CD4-positive, CD25-positive, alpha-beta regulatory T cell (primary cell): ENCODE measurements around the gene HDAC9. TPM values are rescaled to one million over a fixed set of nuclear protein-coding genes. Genes with fewer than 3 reads are reported as not detected.
"Not testable (repeated sequence)": the region's sequence is repeated elsewhere in the genome, so short reads cannot be mapped to it uniquely, and the experiment has no call there.

Experiments used
- ATAC-seq, 2 donors: fragments of 150-1000 bp; cut with Tn5 transposase; one replicate each; pipeline ENCODE4 v1.10.0; 2021; ENCODE audit warnings: low read depth in 2 of 2, moderate number of reproducible peaks in 2 of 2, moderate library complexity in 1 of 2
- DNase-seq, 3 donors: peaks; one replicate each; pipeline versions ENCODE4 v3.0.0 to v3.0.0-alpha.2; 2012 to 2022; ENCODE audit warnings: mixed read lengths in 1 of 3
- H3K27ac ChIP-seq: one replicate; pipeline ENCODE4 v1.7.0; 2013; ENCODE audit warnings: mild to moderate bottlenecking, low read length; ENCODE audit not compliant: insufficient read depth, poor library complexity, severe bottlenecking
- H3K27me3 ChIP-seq: one replicate; pipeline ENCODE4 v1.7.0; 2013; ENCODE audit warnings: low read length; ENCODE audit not compliant: control insufficient read depth, insufficient read depth
- H3K36me3 ChIP-seq: one replicate; pipeline ENCODE4 v1.7.0; 2013; ENCODE audit warnings: mild to moderate bottlenecking, low read length, moderate library complexity; ENCODE audit not compliant: control insufficient read depth, insufficient read depth
- H3K4me1 ChIP-seq: 2 replicates; pipeline ENCODE4 v1.7.0; 2013; ENCODE audit warnings: mild to moderate bottlenecking, low read length; ENCODE audit not compliant: insufficient read depth, control insufficient read depth, poor library complexity, severe bottlenecking
- H3K4me3 ChIP-seq: one replicate; pipeline ENCODE4 v1.7.0; 2013; ENCODE audit warnings: low read depth, mild to moderate bottlenecking, low read length, moderate library complexity
- H3K9me3 ChIP-seq, 2 experiments: 1 replicate in 1 of 2; 2 replicates in 1 of 2; pipeline ENCODE4 v1.7.0; 2013; ENCODE audit warnings: low read length in 2 of 2, mild to moderate bottlenecking in 1 of 2, moderate library complexity in 1 of 2; ENCODE audit not compliant: control insufficient read depth in 2 of 2
- H3K27ac Mint-ChIP-seq, 3 donors: one replicate each; pipeline ENCODE4 v1.8.0; 2020 to 2022; ENCODE audit warnings: mild to moderate bottlenecking in 3 of 3, mixed read lengths in 3 of 3, moderate library complexity in 2 of 3
- H3K27me3 Mint-ChIP-seq: one replicate; pipeline ENCODE4 v1.8.0; 2022; ENCODE audit warnings: mild to moderate bottlenecking, mixed read lengths
- H3K36me3 Mint-ChIP-seq: one replicate; pipeline ENCODE4 v1.8.0; 2020; ENCODE audit warnings: mixed read lengths
- H3K4me1 Mint-ChIP-seq, 4 donors: one replicate each; pipeline ENCODE4 v1.8.0; 2020 to 2022; ENCODE audit warnings: mixed read lengths in 4 of 4, mild to moderate bottlenecking in 1 of 4
- H3K4me3 Mint-ChIP-seq, 4 donors: one replicate each; pipeline ENCODE4 v1.8.0; 2020 to 2022; ENCODE audit warnings: mild to moderate bottlenecking in 4 of 4, mixed read lengths in 4 of 4, moderate library complexity in 3 of 4
- H3K9me3 Mint-ChIP-seq, 7 donors: one replicate each; pipeline ENCODE4 v1.8.0; 2020 to 2022; ENCODE audit warnings: mixed read lengths in 7 of 7, mild to moderate bottlenecking in 3 of 7, moderate library complexity in 2 of 7
- polyA plus RNA-seq, 4 donors: library from polyadenylated mRNA; unstranded; fragments of 300-500 nt; fragmentation: Illumina TruSeq; gene quantifications; one replicate each; pipeline ENCODE4 v1.2.3, GENCODE V29; 2021
- total RNA-seq: library from RNA; stranded (reverse); gene quantifications from one replicate; pipeline ENCODE4 v1.2.3, GENCODE V29; 2022

HDAC9 gene
- total and polyA plus RNA-seq, 5 donors from 2014 or later, result 4.1 to 23.7 (median 10.4) TPM

- Histone ChIP-seq H3K9me3 (no peaks in the 10 kb centered on the region), H3K4me3 (no peak overlapping the region), H3K36me3 (no peaks in the 10 kb centered on the region), H3K4me1 (no peaks in the 10 kb centered on the region), H3K27me3 (no peaks in the 10 kb centered on the region), H3K27ac (no peak overlapping the region)
- peaks cover 0 to 5% (median 3%) of the 10 kb centered on the region in 7 donors for H3K9me3 Mint-ChIP-seq
- ATAC-seq, result no peak
- no peaks in the 10 kb centered on the region for H3K27me3 Mint-ChIP-seq
- H3K4me3 Mint-ChIP-seq, result no peak overlapping the region
- no peak for DNase-seq
- H3K36me3 Mint-ChIP-seq, result no peaks in the 10 kb centered on the region
- H3K4me1 Mint-ChIP-seq, result no peaks in the 10 kb centered on the region
- no peak overlapping the region for H3K27ac Mint-ChIP-seq
These were observed 457.3 kb downstream of the HDAC9 start for GRCh38 chr7:18952846-18953245.

DNA sequence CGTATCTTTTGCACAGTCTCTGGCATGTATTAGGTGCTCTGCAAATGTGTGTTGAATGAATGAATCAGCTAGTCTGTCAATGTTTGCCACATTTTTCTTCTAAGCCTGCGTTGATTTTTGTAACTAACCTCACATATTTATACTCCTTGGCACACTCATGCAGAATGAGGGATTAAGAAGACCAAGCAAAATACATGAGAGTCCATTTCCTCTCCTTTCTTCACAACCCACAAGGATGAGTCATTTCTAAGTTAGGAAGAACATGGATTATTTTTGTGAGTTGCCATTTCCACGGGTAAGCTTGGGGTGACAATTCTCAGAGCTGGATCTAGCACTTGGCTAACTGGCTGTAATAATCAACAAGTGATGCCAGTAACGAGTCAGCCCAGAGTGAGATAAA, 463.1 kb downstream of the HDAC9 start:
- Mint-ChIP-seq H3K36me3 (no peaks in the 10 kb centered on the region), H3K27me3 (no peaks in the 10 kb centered on the region), H3K4me1 (no peaks in the 10 kb centered on the region), H3K27ac (no peak overlapping the region), H3K4me3 (no peak overlapping the region), H3K9me3 (peaks cover 0 to 13% (median 0%) of the 10 kb centered on the region in 7 donors)
- Histone ChIP-seq H3K9me3 (no peaks in the 10 kb centered on the region), H3K36me3 (no peaks in the 10 kb centered on the region), H3K4me3 (no peak overlapping the region), H3K27ac (no peak overlapping the region), H3K4me1 (no peaks in the 10 kb centered on the region), H3K27me3 (no peaks in the 10 kb centered on the region)
- no peak for ATAC-seq
- DNase-seq, result no peak

DNA sequence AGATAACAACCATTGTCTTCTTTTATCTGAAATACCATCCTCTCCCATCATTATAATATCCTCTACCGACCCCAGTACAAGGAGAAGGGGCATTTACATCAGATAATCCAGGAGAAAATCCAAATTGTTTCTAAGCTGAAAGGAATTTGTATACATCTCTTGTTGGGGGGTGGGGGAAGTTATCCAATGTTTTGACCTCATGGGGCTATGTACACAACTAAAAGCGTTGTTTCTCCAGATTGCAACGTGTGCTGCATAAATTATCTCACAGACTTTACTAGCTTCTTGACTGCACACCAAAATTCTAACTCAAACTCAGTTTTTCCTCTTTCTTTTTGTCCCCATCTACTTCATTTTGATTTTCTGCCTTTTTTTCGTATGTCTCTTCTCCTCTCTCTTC, 465.2 kb downstream of the HDAC9 start:
- no peak overlapping the region for H3K4me3 ChIP-seq
- H3K9me3 Mint-ChIP-seq, result peaks cover 2 to 18% (median 5%) of the 10 kb centered on the region in 7 donors

GRCh38 chr7:18962031-18962430, 466.5 kb downstream of the HDAC9 start:
- peaks cover 2 to 19% (median 5%) of the 10 kb centered on the region in 7 donors for H3K9me3 Mint-ChIP-seq
- no peaks in the 10 kb centered on the region for H3K4me1 Mint-ChIP-seq
- Histone ChIP-seq H3K27ac (no peak overlapping the region), H3K9me3 (no peaks in the 10 kb centered on the region), H3K4me3 (no peak overlapping the region), H3K27me3 (no peaks in the 10 kb centered on the region), H3K36me3 (no peaks in the 10 kb centered on the region), H3K4me1 (no peaks in the 10 kb centered on the region)
- no peak overlapping the region for H3K27ac Mint-ChIP-seq
- H3K36me3 Mint-ChIP-seq, result no peaks in the 10 kb centered on the region
- DNase-seq (no peak), ATAC-seq (no peak)
- H3K27me3 Mint-ChIP-seq, result no peaks in the 10 kb centered on the region
- no peak overlapping the region for H3K4me3 Mint-ChIP-seq

More for the DNA sequence above, 465.2 kb downstream of the HDAC9 start:
- DNase-seq (no peak), ATAC-seq (no peak)
- Histone ChIP-seq H3K27ac (no peak overlapping the region), H3K4me1 (no peaks in the 10 kb centered on the region), H3K36me3 (no peaks in the 10 kb centered on the region), H3K27me3 (no peaks in the 10 kb centered on the region), H3K9me3 (no peaks in the 10 kb centered on the region)
- Mint-ChIP-seq H3K27ac (no peak overlapping the region), H3K4me3 (no peak overlapping the region), H3K36me3 (no peaks in the 10 kb centered on the region), H3K4me1 (no peaks in the 10 kb centered on the region), H3K27me3 (no peaks in the 10 kb centered on the region)

DNA sequence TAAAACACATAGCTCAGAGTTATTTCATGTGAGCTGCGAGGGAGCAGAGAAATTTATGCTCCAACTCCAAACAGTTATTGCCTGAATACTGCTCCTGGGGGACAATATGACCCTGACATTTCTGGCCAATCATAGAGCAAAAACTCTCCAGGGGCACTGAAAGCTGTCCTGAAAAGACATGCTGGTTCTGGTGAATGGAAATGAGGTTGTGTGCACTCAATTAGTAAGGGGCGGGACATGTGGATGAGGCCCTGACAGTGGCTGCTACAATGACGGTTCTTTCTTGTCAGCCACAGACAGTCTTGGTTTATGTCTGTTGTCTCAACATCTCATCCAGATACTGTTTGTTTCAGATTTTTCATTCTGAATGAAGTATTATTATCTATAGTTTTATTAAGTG, 470.1 kb downstream of the HDAC9 start:
- no peak overlapping the region for H3K27ac ChIP-seq
- H3K36me3 ChIP-seq, result no peaks in the 10 kb centered on the region
- no peak overlapping the region for H3K4me3 ChIP-seq
- H3K4me3 Mint-ChIP-seq, result no peak overlapping the region
- peaks cover 2 to 28% (median 5%) of the 10 kb centered on the region in 7 donors for H3K9me3 Mint-ChIP-seq
- H3K36me3 Mint-ChIP-seq, result no peaks in the 10 kb centered on the region
- no peaks in the 10 kb centered on the region for H3K27me3 Mint-ChIP-seq
- H3K9me3 ChIP-seq, result peaks cover 0 to 3% of the 10 kb centered on the region in 2 experiments
- no peaks in the 10 kb centered on the region for H3K27me3 ChIP-seq
- no peak overlapping the region for H3K27ac Mint-ChIP-seq
- H3K4me1 Mint-ChIP-seq, result no peaks in the 10 kb centered on the region
- ATAC-seq, result no peak
- no peaks in the 10 kb centered on the region for H3K4me1 ChIP-seq
- DNase-seq, result no peak

- not testable (repeated sequence) for H3K4me1 ChIP-seq, DNase-seq, H3K27ac Mint-ChIP-seq, H3K9me3 ChIP-seq, H3K27me3 ChIP-seq, ATAC-seq, H3K36me3 Mint-ChIP-seq, H3K4me3 Mint-ChIP-seq, H3K4me1 Mint-ChIP-seq, H3K4me3 ChIP-seq, H3K27ac ChIP-seq, H3K36me3 ChIP-seq, H3K27me3 Mint-ChIP-seq
- peaks cover 2 to 26% (median 7%) of the 10 kb centered on the region in 7 donors for H3K9me3 Mint-ChIP-seq
These were observed 472.2 kb downstream of the HDAC9 start for GRCh38 chr7:18967755-18968154.

GRCh38 chr7:18971839-18972238, 476.3 kb downstream of the HDAC9 start:
- Mint-ChIP-seq H3K27ac (no peak overlapping the region), H3K27me3 (no peaks in the 10 kb centered on the region), H3K4me1 (no peaks in the 10 kb centered on the region), H3K4me3 (no peak overlapping the region), H3K36me3 (no peaks in the 10 kb centered on the region), H3K9me3 (peaks cover 0 to 28% (median 4%) of the 10 kb centered on the region in 7 donors)
- Histone ChIP-seq H3K4me3 (no peak overlapping the region), H3K4me1 (no peaks in the 10 kb centered on the region), H3K27ac (no peak overlapping the region), H3K27me3 (no peaks in the 10 kb centered on the region), H3K9me3 (peaks cover 0 to 3% of the 10 kb centered on the region in 2 experiments), H3K36me3 (no peaks in the 10 kb centered on the region)
- ATAC-seq, result no peak
- DNase-seq, result no peak

DNA sequence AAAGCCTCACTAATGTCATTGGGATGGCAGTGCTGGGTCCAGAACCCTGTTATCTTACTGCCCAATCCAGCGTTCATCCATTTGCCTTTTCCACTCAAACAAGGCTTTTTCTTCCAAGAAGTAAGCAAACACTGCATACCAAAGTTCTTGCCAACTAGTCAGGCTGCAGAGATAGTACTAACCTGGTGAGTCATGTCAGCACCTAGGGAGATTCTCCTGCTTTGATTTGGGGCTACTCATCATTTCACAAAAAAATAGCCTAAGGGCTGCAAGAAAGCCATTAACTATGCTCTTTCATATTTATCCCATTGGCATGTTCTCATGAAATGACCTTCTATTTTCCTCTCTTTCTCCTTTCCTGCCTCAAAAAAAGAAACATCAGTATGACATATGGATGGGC, 479.3 kb downstream of the HDAC9 start:
- H3K36me3 ChIP-seq, result no peaks in the 10 kb centered on the region
- ATAC-seq, result no peak
- no peaks in the 10 kb centered on the region for H3K4me1 Mint-ChIP-seq
- no peak overlapping the region for H3K4me3 ChIP-seq
- no peaks in the 10 kb centered on the region for H3K9me3 ChIP-seq
- peaks cover 0 to 25% (median 4%) of the 10 kb centered on the region in 7 donors for H3K9me3 Mint-ChIP-seq
- H3K4me1 ChIP-seq, result no peaks in the 10 kb centered on the region
- H3K27ac ChIP-seq, result no peak overlapping the region
- no peak overlapping the region for H3K4me3 Mint-ChIP-seq
- H3K27me3 ChIP-seq, result no peaks in the 10 kb centered on the region
- H3K27me3 Mint-ChIP-seq, result no peaks in the 10 kb centered on the region
- no peak for DNase-seq
- H3K36me3 Mint-ChIP-seq, result no peaks in the 10 kb centered on the region
- H3K27ac Mint-ChIP-seq, result no peak overlapping the region
